Skeletal muscle cell (primary cell): ENCODE results near the gene STK24.

ENCODE experiments used
- DNase-seq: peaks from one replicate; pipeline ENCODE4 v3.0.0-alpha.2; 2010; ENCODE audit warnings: low read depth
- H3K4me3 ChIP-seq: 2 replicates; pipeline ENCODE4 v1.5.1; 2011; ENCODE audit warnings: low read depth, mild to moderate bottlenecking, control low read depth, low read length, moderate library complexity

STK24 gene

GRCh38 chr13:98537740-98538139, 39.2 kb downstream of the STK24 start:
- DNase-seq: no peak
- no peak overlapping the region for H3K4me3 ChIP-seq

- DNase-seq: no peak
- H3K4me3 ChIP-seq: no peak overlapping the region
These were observed 39.6 kb downstream of the STK24 start for GRCh38 chr13:98537306-98537705.

DNA sequence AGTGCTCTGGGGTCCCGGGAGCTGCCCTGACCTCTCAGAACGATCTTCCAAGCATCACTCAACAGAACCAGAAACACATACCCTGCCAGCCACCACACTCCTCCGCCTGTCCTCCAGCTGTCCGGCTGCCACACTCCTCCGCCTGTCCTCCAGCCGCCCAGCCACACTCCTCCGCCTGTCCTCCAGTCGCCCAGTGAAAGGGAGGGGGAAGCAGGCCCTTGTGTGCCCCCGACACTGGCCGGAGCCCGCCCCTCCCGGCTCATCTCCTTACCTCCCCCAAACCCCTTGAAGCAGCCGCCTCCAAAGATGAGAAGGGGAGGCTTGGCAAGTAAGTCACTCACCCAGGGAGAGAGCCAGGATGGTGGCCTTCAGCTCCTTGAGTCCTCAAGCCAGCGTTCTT, 40.2 kb downstream of the STK24 start:
- DNase-seq: no peak
- no peak overlapping the region for H3K4me3 ChIP-seq

DNA sequence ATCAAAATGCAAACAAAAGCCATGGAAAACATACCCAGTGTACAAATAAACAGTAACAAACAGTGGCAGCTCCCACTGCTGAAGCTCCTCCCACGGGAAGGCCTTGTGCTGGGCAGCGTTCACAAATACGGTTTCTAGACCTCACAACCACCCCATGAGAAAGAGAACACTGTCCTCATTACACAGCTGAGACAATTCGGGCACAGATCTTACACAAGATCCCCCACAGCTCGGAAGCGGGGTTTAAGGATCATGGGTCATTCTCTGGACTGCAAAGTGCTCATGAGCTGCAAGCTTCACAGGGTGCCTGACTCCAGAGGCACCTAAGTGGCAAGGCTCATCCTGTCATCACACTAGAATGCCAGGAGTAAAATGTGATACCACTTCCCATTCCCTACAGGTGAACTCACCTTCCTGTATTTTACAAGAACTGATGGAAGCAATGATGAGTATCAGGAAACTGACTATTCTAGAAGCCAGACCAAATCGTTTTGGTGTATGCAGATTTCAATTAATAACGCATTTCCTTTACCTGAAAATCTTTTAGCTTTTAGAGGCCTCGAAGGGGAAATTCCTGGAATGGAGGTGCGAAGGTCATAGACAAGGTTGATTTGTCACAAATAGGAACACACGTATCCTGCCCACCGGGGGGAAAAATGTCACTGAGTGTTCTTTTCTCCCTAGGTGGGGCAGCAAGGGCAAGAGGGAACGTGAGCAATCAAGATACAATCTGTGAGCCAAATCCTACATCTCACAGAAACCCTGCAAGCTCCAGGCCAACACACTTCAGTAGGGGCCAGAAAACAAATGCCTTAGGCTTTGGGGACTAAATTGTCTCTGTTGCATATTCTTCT, 41.2 kb downstream of the STK24 start:
- no peak for DNase-seq
- H3K4me3 ChIP-seq: no peak overlapping the region

DNA sequence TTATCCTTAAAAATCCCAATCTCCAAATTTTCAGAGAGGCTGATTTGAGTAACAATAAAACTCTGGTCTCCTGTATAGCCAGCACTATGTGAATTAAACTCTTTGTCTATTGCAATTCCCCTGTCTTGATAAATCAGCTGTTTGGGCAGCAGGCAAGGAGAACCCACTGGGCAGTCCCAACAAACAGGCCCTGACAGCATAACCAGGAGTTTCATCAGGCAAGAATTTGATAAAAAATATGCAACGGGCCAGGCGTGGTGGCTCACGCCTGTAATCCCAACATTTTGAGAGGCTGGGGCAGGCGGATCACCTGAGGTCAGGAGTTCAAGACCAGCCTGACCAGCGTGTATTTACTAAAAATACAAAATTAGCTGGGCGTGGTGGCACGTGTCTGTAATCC, 42.1 kb downstream of the STK24 start:
- H3K4me3 ChIP-seq: no peak overlapping the region
- no peak for DNase-seq

DNA sequence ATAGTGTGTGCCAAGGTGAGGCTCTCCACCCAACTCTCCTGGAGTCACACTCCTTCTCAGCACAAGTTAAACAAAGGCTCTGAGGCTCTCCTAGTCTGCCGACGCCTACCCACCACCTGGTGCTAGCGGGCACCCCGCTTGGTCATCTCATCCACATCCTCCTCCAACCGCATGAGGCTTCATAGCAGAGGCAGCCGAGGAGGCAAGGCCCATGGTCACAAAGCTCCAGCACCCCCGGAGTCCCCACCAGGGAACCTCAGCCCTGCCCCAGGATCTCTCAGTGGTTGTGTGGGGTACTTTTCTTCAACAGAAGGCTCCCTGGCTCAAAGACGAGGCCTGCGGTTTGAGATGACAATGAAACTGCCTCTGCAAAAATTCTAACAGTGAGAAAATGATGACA, 43.0 kb downstream of the STK24 start:
- no peak for DNase-seq
- no peak overlapping the region for H3K4me3 ChIP-seq

DNA sequence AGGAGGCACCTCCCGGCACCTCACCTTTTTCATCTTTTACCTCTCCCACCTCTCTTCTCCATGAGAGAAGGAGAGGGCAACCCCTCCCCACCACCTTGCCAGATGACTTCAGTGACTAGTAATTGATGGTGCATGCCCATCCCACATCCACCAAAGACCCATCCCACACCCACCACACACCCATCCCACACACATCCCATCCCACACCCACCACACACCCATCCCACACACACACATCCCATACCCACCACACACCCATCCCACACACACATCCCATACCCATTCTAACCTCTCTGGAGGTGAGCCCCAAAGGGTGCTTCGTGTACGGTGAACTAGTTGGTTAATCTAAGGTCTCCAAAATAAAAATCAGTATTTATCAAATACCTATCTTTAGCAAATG, 44.7 kb downstream of the STK24 start:
- no peak overlapping the region for H3K4me3 ChIP-seq
- no peak for DNase-seq

GRCh38 chr13:98530217-98530616, 46.7 kb downstream of the STK24 start:
- no peak for DNase-seq
- no peak overlapping the region for H3K4me3 ChIP-seq

GRCh38 chr13:98529171-98529570, 47.7 kb downstream of the STK24 start:
- no peak for DNase-seq
- no peak overlapping the region for H3K4me3 ChIP-seq

DNA sequence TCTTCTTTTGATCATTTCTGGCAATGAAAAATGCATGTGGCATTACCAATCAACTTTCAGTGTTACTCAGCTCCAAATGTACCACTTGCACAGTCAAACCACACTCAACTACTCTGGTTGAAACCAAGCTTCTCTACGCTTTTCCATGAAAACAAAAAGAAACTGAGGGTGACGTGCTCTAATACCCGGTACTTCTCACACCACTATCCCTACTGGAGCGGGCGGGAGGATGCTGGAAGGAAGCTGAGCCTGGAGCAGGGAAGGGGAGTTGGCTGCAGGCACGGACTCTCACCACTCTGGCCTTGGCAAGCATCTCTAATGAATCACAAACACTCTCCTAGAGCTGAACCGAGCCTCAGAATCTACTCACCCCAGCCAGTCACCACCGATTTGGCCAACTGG, 48.2 kb downstream of the STK24 start:
- no peak for DNase-seq
- no peak overlapping the region for H3K4me3 ChIP-seq

DNA sequence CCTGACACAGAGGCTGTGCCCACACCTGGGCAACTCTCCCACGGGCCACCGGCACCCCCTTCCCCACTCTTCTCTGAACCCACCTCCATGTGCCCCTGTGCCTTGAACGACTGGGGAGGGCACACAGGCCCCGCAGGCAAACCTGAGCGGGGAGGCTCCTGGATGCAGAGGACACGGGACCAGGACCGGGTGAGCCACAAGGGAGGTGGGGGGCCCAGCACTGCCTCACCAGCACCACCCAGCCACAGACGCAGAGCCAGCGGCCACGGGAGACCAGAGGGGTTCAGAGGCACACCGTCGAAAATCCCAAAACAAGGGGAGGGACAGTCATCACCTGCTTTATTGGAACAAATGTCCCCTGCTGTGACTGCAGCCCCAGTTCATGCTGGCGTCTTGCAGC, 49.4 kb downstream of the STK24 start:
- no peak overlapping the region for H3K4me3 ChIP-seq
- no peak for DNase-seq

DNA sequence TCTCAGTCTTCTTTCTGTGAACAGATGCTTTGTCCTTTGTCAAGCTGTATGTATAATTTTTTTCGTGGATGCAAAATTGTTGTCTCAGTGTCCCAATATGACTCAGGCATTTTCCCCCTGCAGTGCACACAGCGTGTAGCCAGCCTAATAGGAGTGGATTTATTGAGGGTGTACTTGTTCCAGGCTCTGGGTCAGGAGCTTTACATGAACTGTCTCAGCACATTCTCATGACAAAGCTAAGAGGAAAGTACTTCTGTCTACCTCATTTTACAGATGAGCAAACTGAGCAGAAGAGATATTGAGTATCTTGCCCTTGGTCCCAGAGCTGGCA, 50.8 kb downstream of the STK24 start:
- H3K4me3 ChIP-seq: no peak overlapping the region
- no peak for DNase-seq

- DNase-seq: no peak
These were observed 51.3 kb downstream of the STK24 start for GRCh38 chr13:98525456-98526181.

DNA sequence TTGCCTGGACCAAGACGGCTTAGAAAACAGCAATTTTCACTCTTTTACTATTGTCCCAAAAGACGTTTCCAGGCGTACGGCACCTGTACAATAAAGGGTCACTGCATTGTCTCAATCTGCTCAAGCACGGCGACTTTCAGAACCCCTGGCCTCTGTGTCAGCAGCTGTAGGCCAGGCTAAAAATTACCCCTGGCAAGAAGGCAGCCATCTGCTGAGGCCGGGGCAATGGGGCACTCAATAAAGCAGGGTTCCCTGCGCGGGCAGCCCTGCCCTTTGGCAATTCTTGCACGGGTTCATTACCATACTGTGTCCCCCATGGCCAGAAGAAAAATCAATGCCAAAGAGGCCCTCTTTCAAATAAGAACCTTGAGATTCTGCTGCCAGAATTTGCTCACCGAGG, 52.1 kb downstream of the STK24 start:
- DNase-seq: no peak
- no peak overlapping the region for H3K4me3 ChIP-seq

More at GRCh38 chr13:98525456-98526181, 51.3 kb downstream of the STK24 start:
- H3K4me3 ChIP-seq: no peak overlapping the region

DNA sequence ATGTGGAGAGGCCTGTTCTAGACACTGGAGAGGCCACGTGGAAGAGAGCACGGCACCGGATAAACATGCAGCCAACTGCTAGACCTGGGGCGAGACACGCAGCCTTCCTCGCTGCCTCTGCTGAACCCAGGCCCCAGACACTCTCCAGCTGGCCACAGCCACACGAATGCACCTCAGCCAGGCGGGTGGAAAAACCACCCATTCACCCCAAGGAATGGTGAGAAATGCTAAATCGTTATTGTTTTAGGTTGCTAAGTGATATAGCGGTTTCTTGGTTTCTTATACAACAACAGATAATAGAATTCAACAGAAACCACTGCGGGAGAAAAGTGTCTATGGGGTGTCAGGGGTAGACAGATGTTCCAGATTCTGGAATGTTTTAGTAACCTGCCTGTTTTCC, 52.5 kb downstream of the STK24 start:
- no peak for DNase-seq
- H3K4me3 ChIP-seq: no peak overlapping the region

DNA sequence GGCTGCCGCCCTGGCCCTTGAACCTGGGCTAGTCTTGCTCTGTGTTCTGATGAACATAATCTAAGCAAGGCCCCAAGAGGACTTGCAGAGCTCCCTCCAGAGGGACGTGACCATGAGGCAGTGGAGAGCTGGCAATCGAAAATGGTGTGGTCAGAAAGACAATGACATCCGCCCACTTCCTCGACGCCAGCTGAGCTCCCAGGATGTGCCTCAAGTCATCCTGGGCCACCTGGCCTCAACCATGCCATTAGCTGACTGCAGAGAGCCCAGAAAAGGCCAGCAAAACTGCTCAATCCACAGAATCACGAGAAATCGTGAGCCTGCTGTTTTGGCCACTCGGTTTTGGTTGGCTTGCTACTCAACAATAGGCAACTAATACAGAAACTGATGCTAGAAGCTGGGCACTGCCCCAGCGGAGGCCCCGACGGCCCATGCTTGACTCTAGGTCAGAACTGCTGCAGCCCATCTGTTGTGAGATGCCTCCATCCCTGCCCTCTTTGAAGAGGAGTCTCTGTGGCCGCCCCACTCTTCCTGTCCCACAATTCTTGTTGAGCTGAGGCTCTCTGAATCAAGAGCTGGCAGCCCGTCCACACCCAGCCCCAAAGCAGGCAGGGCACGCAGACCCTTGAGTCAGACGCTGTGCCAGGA, 53.3 kb downstream of the STK24 start:
- no peak overlapping the region for H3K4me3 ChIP-seq
- DNase-seq: no peak

- H3K4me3 ChIP-seq: no peak overlapping the region
- no peak for DNase-seq
These were observed 54.5 kb downstream of the STK24 start for GRCh38 chr13:98522371-98522770.

- DNase-seq: no peak
- no peak overlapping the region for H3K4me3 ChIP-seq
These were observed 55.3 kb downstream of the STK24 start for GRCh38 chr13:98521461-98522247.

DNA sequence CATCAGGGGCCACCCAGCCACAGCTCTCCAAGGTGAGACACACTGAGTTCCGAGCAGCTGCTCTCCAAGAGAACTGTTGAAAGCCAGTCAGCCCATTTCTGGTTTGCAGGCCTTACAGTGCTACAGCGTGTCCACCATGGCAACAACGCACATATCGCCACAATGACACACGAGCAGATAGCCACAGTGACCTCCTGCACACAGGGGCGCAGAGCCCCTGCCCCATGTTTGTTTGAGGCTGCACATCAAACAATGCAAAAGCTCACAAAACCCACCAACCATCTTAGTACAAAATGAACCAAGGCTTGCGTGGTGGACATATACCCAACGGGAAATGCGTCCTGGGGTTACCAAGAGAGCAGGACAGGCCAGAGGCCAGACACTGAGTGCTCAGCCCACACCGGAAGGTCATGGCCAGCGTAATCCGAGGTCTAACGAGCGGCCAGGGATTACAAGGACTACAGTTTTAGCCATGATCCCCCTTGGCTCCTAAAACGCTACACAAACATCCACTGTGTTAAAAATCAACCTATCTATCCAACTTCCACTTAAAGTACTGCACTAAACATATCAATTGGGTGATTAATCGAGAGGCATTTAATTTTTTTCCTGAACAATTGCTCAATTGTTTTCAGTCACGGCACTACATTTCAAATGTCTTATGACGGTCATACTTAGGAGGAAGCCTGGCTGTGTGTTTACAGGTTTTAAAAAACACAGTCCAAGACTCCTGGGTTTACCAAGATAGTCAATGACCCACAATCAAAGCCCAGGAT, 56.0 kb downstream of the STK24 start:
- no peak for DNase-seq
- no peak overlapping the region for H3K4me3 ChIP-seq
